HepG2 (cell line): ENCODE measurements around the gene GDPD1. TPM values are rescaled to one million over a fixed set of nuclear protein-coding genes. Genes with fewer than 3 reads are reported as not detected.

ENCODE experiments used
- ARID5B ChIP-seq: IDR thresholded peaks from 2 replicates; pipeline ENCODE4 v1.4.0; 2020; ENCODE audit warnings: mild to moderate bottlenecking, missing genetic modification reagents
- ATF5 ChIP-seq: sonication (generic); formaldehyde crosslinking; IDR thresholded peaks from 2 replicates; pipeline ENCODE4 v1.4.0; 2020; ENCODE audit warnings: mild to moderate bottlenecking, low read depth, missing genetic modification reagents
- ELF3 ChIP-seq: IDR thresholded peaks from 2 replicates; pipeline ENCODE4 v1.6.1; 2016; ENCODE audit warnings: missing genetic modification reagents, missing compliant biosample characterization
- MIXL1 ChIP-seq: IDR thresholded peaks from 2 replicates; pipeline ENCODE4 v1.6.1; 2016
- NFAT5 ChIP-seq: sonication (generic); formaldehyde crosslinking; IDR thresholded peaks from 2 replicates; pipeline ENCODE4 v1.4.0; 2020; ENCODE audit warnings: missing genetic modification reagents
- NFE2L2 ChIP-seq: fragments of 150-350 bp; IDR thresholded peaks from 2 replicates; pipeline ENCODE4 v1.6.1; 2014; ENCODE audit warnings: low read length
- PPARG ChIP-seq: conservative IDR thresholded peaks from 2 replicates; pipeline ENCODE4 v1.6.1; 2016; ENCODE audit warnings: missing biosample characterization, missing genetic modification reagents
- SMC3 ChIP-seq: IDR thresholded peaks from 2 replicates; pipeline ENCODE4 v1.6.1; 2011; ENCODE audit warnings: low read length, improper control_type of control experiment
- TOPORS ChIP-seq: sonication (generic); formaldehyde crosslinking; IDR thresholded peaks from 2 replicates; pipeline ENCODE4 v1.8.0; 2023; ENCODE audit warnings: mild to moderate bottlenecking, missing genetic modification reagents
- ZFP1 ChIP-seq: IDR thresholded peaks from 2 replicates; pipeline ENCODE4 v1.6.1; 2016
- ZGPAT ChIP-seq: IDR thresholded peaks from 2 replicates; pipeline ENCODE4 v1.6.1; 2016; ENCODE audit warnings: mild to moderate bottlenecking
- ZNF331 ChIP-seq: sonication (generic); formaldehyde crosslinking; IDR thresholded peaks from 2 replicates; pipeline ENCODE4 v1.4.0; 2020; ENCODE audit warnings: missing genetic modification reagents
- ZNF335 ChIP-seq: sonication (generic); formaldehyde crosslinking; IDR thresholded peaks from 2 replicates; pipeline ENCODE4 v1.4.0; 2020; ENCODE audit warnings: missing genetic modification reagents
- ZNF354B ChIP-seq: sonication (generic); formaldehyde crosslinking; IDR thresholded peaks from 2 replicates; pipeline ENCODE4 v1.8.0; 2022; ENCODE audit warnings: mild to moderate bottlenecking, missing genetic modification reagents
- ZNF513 ChIP-seq: sonication (generic); formaldehyde crosslinking; conservative IDR thresholded peaks from 2 replicates; pipeline ENCODE4 v1.5.0; 2020; ENCODE audit warnings: missing genetic modification reagents
- ZNF782 ChIP-seq: sonication (generic); formaldehyde crosslinking; IDR thresholded peaks from 2 replicates; pipeline ENCODE4 v1.4.0; 2020; ENCODE audit warnings: missing genetic modification reagents, mild to moderate bottlenecking, borderline replicate concordance
- ZNF839 ChIP-seq: sonication (generic); formaldehyde crosslinking; IDR thresholded peaks from 2 replicates; pipeline ENCODE4 v1.4.0; 2020; ENCODE audit warnings: missing genetic modification reagents, mild to moderate bottlenecking, borderline replicate concordance
- ZSCAN21 ChIP-seq: sonication (generic); formaldehyde crosslinking; IDR thresholded peaks from 2 replicates; pipeline ENCODE4 v1.8.0; 2022; ENCODE audit warnings: mild to moderate bottlenecking, missing genetic modification reagents, moderate library complexity, borderline replicate concordance
- polyA plus RNA-seq, 8 experiments: library from polyadenylated mRNA; depleted of rRNA in 3 of 8; stranded (reverse) in 7 of 8; unstranded in 1 of 8; fragments of >200 nt; fragmentation: Illumina TruSeq in 4 of 8; extraction: Trizol in 4 of 8; gene quantifications; 2 replicates each; pipeline versions ENCODE4 v1.2.1 to v1.2.3, GENCODE V29; 2011 to 2016; ENCODE audit warnings: low read depth in 4 of 8, missing spikeins in 1 of 8, mixed read lengths in 1 of 8; ENCODE audit not compliant: insufficient read depth in 1 of 8
- total RNA-seq, 5 experiments: library from RNA; depleted of rRNA; stranded (reverse); fragments of >200 nt; fragmentation: Illumina TruSeq; extraction: Trizol; gene quantifications; 2 replicates each; pipeline ENCODE4 v1.2.3, GENCODE V29; 2016; ENCODE audit warnings: low read depth in 1 of 5

Gene GDPD1
- total and polyA plus RNA-seq, 2 of the 13 experiments (the other 11 are each of a cell fraction or from before 2014, with no cell fraction given), result 6.0 to 7.7 TPM

GRCh38 chr17:59311051-59311468, 90.7 kb downstream of the GDPD1 start (continued):
- peak; percentile 5; the same call in 1 of the 2 replicates for TF ChIP-seq NFE2L2
- 0 out of 2 replicates have a peak, but pooled peaks have one; percentile 23 for TF ChIP-seq ZNF354B (CRISPR knock-in tag)
- no peak for TF ChIP-seq ZSCAN21 (CRISPR knock-in tag)
- 0 out of 2 replicates have a peak, but pooled peaks have one; percentile 73 for TF ChIP-seq ATF5 (CRISPR knock-in tag)
- TF ChIP-seq ZGPAT (CRISPR knock-in tag), result 0 out of 2 replicates have a peak, but pooled peaks have one; percentile 22
- TF ChIP-seq ZNF335 (CRISPR knock-in tag), result 0 out of 2 replicates have a peak, but pooled peaks have one; percentile 38
- TF ChIP-seq ELF3, result peak; percentile 28; the same call in 1 of the 2 replicates
- TF ChIP-seq TOPORS (CRISPR knock-in tag), result 0 out of 2 replicates have a peak, but pooled peaks have one; percentile 32
- TF ChIP-seq MIXL1 (CRISPR knock-in tag), result peak; percentile 75
- peak; percentile 47; the same call in 1 of the 2 replicates for TF ChIP-seq ZNF782 (CRISPR knock-in tag)
- peak; percentile 42; the same call in 1 of the 2 replicates for TF ChIP-seq ZFP1 (CRISPR knock-in tag)
- peak; percentile 71; the same call in 1 of the 2 replicates for TF ChIP-seq PPARG
- 0 out of 2 replicates have a peak, but pooled peaks have one; percentile 36 for TF ChIP-seq ARID5B (CRISPR knock-in tag)
- no peak for TF ChIP-seq NFAT5 (CRISPR knock-in tag)
- TF ChIP-seq SMC3, result peak; percentile 98
- no peak for TF ChIP-seq ZNF839 (CRISPR knock-in tag)
- TF ChIP-seq ZNF513 (CRISPR knock-in tag), result no peak
- TF ChIP-seq ZNF331, result no peak
